Ishikawa (cell line): ENCODE measurements around the gene PIK3CD.

Experiments
- CEBPB ChIP-seq: IDR thresholded peaks from 2 replicates; pipeline ENCODE4 v1.6.1; 2012
- CREB1 ChIP-seq: IDR thresholded peaks from 2 replicates; pipeline ENCODE4 v1.6.1; 2012; ENCODE audit warnings: low read depth
- EGR1 ChIP-seq: IDR thresholded peaks from 2 replicates; pipeline ENCODE4 v1.6.1; 2012
- EP300 ChIP-seq: IDR thresholded peaks from 2 replicates; pipeline ENCODE4 v1.6.1; 2012; ENCODE audit warnings: borderline replicate concordance
- FOXM1 ChIP-seq: IDR thresholded peaks from 2 replicates; pipeline ENCODE4 v1.6.1; 2012; ENCODE audit warnings: low read depth, borderline replicate concordance
- NFIC ChIP-seq: IDR thresholded peaks from 2 replicates; pipeline ENCODE4 v1.6.1; 2012
- RAD21 ChIP-seq: IDR thresholded peaks from 2 replicates; pipeline ENCODE4 v1.6.1; 2012; ENCODE audit warnings: low read depth
- TAF1 ChIP-seq: IDR thresholded peaks from 2 replicates; pipeline ENCODE4 v1.6.1; 2012; ENCODE audit warnings: low read depth, mild to moderate bottlenecking
- TCF12 ChIP-seq: IDR thresholded peaks from 2 replicates; pipeline ENCODE4 v1.6.1; 2012; ENCODE audit warnings: low read depth
- TEAD4 ChIP-seq: IDR thresholded peaks from 2 replicates; pipeline ENCODE4 v1.6.1; 2012
- YY1 ChIP-seq: IDR thresholded peaks from 2 replicates; pipeline ENCODE4 v1.6.1; 2012; ENCODE audit warnings: low read depth
- ZBTB7A ChIP-seq: IDR thresholded peaks from 2 replicates; pipeline ENCODE4 v1.6.1; 2012; ENCODE audit warnings: low read depth
- TF ChIP-seq, protein P1 (sequence below): IDR thresholded peaks from 2 replicates; pipeline ENCODE4 v1.6.1; 2012
- TF ChIP-seq, protein P2 (sequence below): IDR thresholded peaks from 2 replicates; pipeline ENCODE4 v1.6.1; 2012; ENCODE audit warnings: low read depth, mild to moderate bottlenecking
- TF ChIP-seq, protein P3 (sequence below): IDR thresholded peaks from 2 replicates; pipeline ENCODE4 v1.6.1; 2012

PIK3CD gene

DNA sequence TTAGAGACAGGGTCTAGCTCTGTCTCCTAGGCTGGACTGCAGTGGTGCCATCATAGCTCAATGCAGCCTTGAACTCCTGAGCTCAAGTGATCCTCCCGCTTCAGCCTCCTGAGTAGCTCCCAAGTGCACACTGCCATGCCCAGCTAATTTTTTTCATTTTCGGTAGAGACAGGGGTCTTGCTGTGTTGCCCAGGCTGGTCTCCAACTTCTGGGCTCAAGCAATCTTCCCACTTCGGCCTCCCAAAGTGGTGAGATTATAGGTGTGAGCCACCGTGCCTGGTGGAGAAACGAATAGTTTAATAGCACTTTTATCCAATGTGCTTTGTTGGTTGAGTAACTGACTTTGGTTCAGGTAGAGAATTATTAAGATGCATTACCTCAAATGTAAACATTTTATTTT is 20.9 kb downstream of the PIK3CD start:
- TF ChIP-seq ZBTB7A (no peak), EP300 (no peak), YY1 (no peak), TCF12 (no peak), TEAD4 (no peak), TAF1 (no peak), CEBPB (no peak), RAD21 (no peak)
- TF ChIP-seq, protein P1, sequence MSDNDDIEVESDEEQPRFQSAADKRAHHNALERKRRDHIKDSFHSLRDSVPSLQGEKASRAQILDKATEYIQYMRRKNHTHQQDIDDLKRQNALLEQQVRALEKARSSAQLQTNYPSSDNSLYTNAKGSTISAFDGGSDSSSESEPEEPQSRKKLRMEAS: no peak

DNA sequence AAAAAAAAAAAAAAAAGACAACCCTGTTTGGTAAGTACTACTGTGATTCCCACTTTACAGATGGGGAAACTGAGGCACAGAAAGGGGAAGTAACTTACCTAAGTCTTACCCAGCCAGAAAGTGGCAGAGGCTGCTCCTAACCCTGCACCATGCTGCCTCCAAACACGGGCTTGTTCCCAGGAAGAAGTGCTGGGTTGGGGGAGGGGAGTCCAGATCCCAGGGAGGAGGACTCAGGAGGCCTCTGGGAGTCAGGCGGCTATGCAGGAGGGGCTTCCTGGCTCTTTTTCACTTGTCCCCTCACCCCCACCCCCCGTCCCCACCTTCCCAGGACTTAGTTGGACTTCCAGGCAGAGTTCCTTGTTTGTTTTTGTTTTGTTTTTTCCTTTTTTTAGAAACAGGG is 23.9 kb downstream of the PIK3CD start:
- TF ChIP-seq NFIC: no peak
- TF ChIP-seq CEBPB: no peak
- TF ChIP-seq, protein P1: no peak
- TF ChIP-seq, protein P2, sequence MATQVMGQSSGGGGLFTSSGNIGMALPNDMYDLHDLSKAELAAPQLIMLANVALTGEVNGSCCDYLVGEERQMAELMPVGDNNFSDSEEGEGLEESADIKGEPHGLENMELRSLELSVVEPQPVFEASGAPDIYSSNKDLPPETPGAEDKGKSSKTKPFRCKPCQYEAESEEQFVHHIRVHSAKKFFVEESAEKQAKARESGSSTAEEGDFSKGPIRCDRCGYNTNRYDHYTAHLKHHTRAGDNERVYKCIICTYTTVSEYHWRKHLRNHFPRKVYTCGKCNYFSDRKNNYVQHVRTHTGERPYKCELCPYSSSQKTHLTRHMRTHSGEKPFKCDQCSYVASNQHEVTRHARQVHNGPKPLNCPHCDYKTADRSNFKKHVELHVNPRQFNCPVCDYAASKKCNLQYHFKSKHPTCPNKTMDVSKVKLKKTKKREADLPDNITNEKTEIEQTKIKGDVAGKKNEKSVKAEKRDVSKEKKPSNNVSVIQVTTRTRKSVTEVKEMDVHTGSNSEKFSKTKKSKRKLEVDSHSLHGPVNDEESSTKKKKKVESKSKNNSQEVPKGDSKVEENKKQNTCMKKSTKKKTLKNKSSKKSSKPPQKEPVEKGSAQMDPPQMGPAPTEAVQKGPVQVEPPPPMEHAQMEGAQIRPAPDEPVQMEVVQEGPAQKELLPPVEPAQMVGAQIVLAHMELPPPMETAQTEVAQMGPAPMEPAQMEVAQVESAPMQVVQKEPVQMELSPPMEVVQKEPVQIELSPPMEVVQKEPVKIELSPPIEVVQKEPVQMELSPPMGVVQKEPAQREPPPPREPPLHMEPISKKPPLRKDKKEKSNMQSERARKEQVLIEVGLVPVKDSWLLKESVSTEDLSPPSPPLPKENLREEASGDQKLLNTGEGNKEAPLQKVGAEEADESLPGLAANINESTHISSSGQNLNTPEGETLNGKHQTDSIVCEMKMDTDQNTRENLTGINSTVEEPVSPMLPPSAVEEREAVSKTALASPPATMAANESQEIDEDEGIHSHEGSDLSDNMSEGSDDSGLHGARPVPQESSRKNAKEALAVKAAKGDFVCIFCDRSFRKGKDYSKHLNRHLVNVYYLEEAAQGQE: no peak
- TF ChIP-seq, protein P3, sequence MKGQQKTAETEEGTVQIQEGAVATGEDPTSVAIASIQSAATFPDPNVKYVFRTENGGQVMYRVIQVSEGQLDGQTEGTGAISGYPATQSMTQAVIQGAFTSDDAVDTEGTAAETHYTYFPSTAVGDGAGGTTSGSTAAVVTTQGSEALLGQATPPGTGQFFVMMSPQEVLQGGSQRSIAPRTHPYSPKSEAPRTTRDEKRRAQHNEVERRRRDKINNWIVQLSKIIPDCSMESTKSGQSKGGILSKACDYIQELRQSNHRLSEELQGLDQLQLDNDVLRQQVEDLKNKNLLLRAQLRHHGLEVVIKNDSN: no peak
- no peak for TF ChIP-seq RAD21
- no peak for TF ChIP-seq FOXM1
- no peak for TF ChIP-seq ZBTB7A
- TF ChIP-seq CREB1: no peak
- TF ChIP-seq TEAD4: no peak
- TF ChIP-seq EGR1: no peak
- TF ChIP-seq YY1: no peak
- TF ChIP-seq TCF12: no peak
- no peak for TF ChIP-seq TAF1
- no peak for TF ChIP-seq EP300

DNA sequence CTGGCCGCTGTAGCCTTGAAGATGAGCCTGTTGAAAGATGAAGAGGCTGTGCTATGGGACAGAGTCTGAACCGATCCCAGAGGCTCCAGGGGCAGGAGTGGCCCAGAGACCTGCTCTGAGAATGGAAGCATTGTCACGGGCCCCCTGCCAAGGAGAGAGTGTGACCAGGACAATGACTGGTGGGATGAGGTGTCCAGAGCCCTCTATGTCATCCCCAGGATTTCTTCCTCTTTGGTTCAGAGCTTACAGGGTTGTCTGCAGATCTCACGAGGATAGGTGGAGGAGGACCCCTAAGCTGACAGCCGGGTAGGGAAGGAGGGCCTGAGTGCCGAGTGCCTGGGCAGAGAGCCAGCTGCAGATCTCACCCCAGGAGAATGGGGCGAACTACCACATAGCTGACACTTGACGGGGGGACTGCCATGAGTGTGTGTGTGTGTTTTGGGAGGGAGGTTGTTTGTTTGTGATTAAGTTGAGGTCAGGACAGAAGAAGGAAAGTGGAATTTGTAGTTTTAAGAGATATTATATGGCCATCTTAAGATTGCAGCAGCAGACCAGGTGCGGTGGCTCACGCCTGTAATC is 25.4 kb downstream of the PIK3CD start:
- no peak for TF ChIP-seq CEBPB

DNA sequence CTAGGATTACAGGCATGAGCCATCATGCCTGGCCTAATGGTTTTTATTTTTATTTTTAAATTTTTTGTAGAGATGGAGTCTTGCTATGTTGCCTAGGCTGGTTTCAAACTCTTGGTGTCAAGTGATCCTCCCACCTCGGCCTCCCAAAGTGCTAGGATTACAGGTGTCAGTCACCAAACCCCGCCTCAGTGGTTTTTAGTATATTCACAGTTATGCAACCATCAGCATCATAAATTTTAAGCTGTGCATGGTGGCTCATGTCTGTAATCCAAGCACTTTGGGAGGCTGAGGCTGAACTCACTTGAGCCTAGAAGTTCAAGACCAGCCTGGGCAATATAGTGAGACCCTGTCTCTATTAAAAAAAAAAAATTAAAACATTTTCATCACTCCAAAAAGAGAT is 28.6 kb downstream of the PIK3CD start:
- TF ChIP-seq NFIC: no peak
- no peak for TF ChIP-seq CEBPB
- no peak for TF ChIP-seq ZBTB7A
- TF ChIP-seq FOXM1: no peak
- TF ChIP-seq YY1: no peak

DNA sequence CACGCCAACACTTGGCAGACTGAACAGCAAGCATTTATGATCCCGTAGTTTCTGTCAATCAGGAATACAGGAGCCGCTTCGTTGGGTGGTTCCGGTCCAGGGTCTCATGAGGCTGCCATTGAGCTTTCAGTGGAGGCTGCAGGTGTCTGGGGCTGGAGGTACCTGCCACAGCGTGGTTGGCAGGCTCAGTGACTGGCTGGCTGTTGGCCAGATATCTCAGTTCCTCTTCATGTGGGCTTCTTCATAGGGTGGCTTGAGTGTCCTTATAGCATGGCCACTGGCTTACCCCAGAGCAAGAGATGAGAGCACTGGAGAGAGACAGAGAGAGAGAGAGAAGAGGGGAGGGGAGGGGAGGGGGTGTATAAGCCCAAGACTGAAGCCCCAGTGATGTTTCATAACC is 29.3 kb downstream of the PIK3CD start:
- TF ChIP-seq, protein P1: no peak
- no peak for TF ChIP-seq CEBPB
- TF ChIP-seq ZBTB7A: no peak
- TF ChIP-seq EGR1: no peak
- no peak for TF ChIP-seq CREB1
- TF ChIP-seq TEAD4: no peak
- TF ChIP-seq, protein P3: no peak
- TF ChIP-seq RAD21: no peak
- TF ChIP-seq TAF1: no peak
- TF ChIP-seq TCF12: no peak
- TF ChIP-seq FOXM1: no peak
- no peak for TF ChIP-seq YY1
- no peak for TF ChIP-seq NFIC
- TF ChIP-seq, protein P2: no peak
- TF ChIP-seq EP300: no peak

DNA sequence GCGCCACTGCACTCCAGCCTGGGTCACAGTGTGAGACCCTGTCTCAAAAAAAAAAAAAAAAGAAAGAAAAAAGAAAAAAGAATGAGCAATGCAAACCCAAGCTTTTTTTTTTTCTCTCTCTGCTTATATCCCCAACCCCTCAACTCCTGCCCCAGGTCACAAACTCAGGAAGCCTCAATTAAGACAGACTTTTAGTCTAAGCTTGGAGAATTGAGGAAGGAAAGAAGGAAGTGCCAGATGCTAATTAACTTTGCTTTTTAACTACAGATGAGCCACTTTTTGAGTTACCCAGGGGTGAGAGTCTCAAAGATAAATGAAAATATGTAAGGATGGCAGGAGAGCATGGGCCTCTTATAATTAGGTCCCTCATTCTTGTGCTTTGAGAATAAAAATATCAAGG is 33.3 kb downstream of the PIK3CD start:
- TF ChIP-seq, protein P3: no peak
- no peak for TF ChIP-seq TEAD4
- TF ChIP-seq, protein P1: no peak
- no peak for TF ChIP-seq TCF12
- TF ChIP-seq YY1: no peak
